ENCODE measurements around the gene TMEM200B. TPM values are rescaled to one million over a fixed set of nuclear protein-coding genes. Genes with fewer than 3 reads are reported as not detected.

Gene TMEM200B
- total and polyA plus RNA-seq, 2 experiments from 2014 or later = 5.1 to 20.4 TPM

GRCh38 chr1:29162476-29163138 lies 38.9 kb upstream of the TMEM200B start:
- in situ Hi-C loops (cut with MboI) = no loop called here

GRCh38 chr1:29162025-29162424 lies 38.3 kb upstream of the TMEM200B start:
- no peaks in the 10 kb centered on the region for H3K27me3 ChIP-seq (replicated peaks; ENCODE audit: insufficient read depth)
- H3K79me2 ChIP-seq (ENCODE audit: insufficient read depth) = peaks cover 100% of the 10 kb centered on the region
- H3F3A ChIP-seq (ENCODE audit: insufficient read depth) = 0 out of 2 replicates have a peak, but pooled peaks cover 6% of the 10 kb centered on the region
- 0 out of 2 replicates have a peak overlapping the region, but pooled peaks have one; percentile 3 for H3K27ac ChIP-seq
- no peak overlapping the region for H3K4me3 ChIP-seq
- in situ Hi-C loops (cut with MboI) = no loop called here
- no peak overlapping the region for H3K9ac ChIP-seq
- no peaks in the 10 kb centered on the region for H3K9me3 ChIP-seq (ENCODE audit: low read depth)
- DNase-seq = no peak
- WGBS, 2 experiments (ENCODE audit: low coverage in 1 of 2, low lambda C conversion rate in 2 of 2, missing lambda C conversion rate in 2 of 2) = 75 to 80% methylated on average over 4 of the region's 4 CpGs
- no peak overlapping the region for H3K4me2 ChIP-seq (ENCODE audit: unreplicated experiment)
- no peak for TF ChIP-seq EZH2 (IDR thresholded peaks at IDR 0.05; ENCODE audit: insufficient read depth, poor library complexity, severe bottlenecking)
- no peak for TF ChIP-seq EZH2phosphoT487 (IDR thresholded peaks at IDR 0.05; ENCODE audit: insufficient read depth, low read depth)
- peaks cover 68% of the 10 kb centered on the region for H3K36me3 ChIP-seq (ENCODE audit: low read depth)
- no peaks in the 10 kb centered on the region; the same call in 1 of the 2 replicates for H4K20me1 ChIP-seq (ENCODE audit: insufficient read depth)
- H3K4me1 ChIP-seq (ENCODE audit: insufficient read depth) = peaks cover 7% of the 10 kb centered on the region; the same call in 1 of the 2 replicates
- no peak overlapping the region for H2AFZ ChIP-seq
- no peaks in the 10 kb centered on the region for H3K9me2 ChIP-seq (ENCODE audit: insufficient read depth)

More at GRCh38 chr1:29162476-29163138, 38.9 kb upstream of the TMEM200B start:
- WGBS, 2 experiments (ENCODE audit: low coverage in 1 of 2, low lambda C conversion rate in 2 of 2, missing lambda C conversion rate in 2 of 2) = 66 to 68% methylated on average over 9 of the region's 9 CpGs
- H3K9ac ChIP-seq = no peak overlapping the region
- H3K9me2 ChIP-seq (ENCODE audit: insufficient read depth) = no peaks in the 10 kb centered on the region
- peak; percentile 32 for DNase-seq
- 0 out of 2 replicates have a peak, but pooled peaks cover 6% of the 10 kb centered on the region for H3F3A ChIP-seq (ENCODE audit: insufficient read depth)
- H4K20me1 ChIP-seq (ENCODE audit: insufficient read depth) = peaks cover 5% of the 10 kb centered on the region
- H3K36me3 ChIP-seq (ENCODE audit: low read depth) = peaks cover 67% of the 10 kb centered on the region
- no peaks in the 10 kb centered on the region for H3K27me3 ChIP-seq (replicated peaks; ENCODE audit: insufficient read depth)
- H3K27ac ChIP-seq = peak overlapping the region; percentile 3; the same call in 1 of the 2 replicates
- peaks cover 100% of the 10 kb centered on the region for H3K79me2 ChIP-seq (ENCODE audit: insufficient read depth)
- H3K4me3 ChIP-seq = no peak overlapping the region
- H3K9me3 ChIP-seq (ENCODE audit: low read depth) = no peaks in the 10 kb centered on the region
- no peak for TF ChIP-seq EZH2 (IDR thresholded peaks at IDR 0.05; ENCODE audit: insufficient read depth, poor library complexity, severe bottlenecking)
- no peak for TF ChIP-seq EZH2phosphoT487 (IDR thresholded peaks at IDR 0.05; ENCODE audit: insufficient read depth, low read depth)
- peaks cover 7% of the 10 kb centered on the region; the same call in 1 of the 2 replicates for H3K4me1 ChIP-seq (ENCODE audit: insufficient read depth)
- H2AFZ ChIP-seq = no peak overlapping the region
- H3K4me2 ChIP-seq (ENCODE audit: unreplicated experiment) = no peak overlapping the region

GRCh38 chr1:29159773-29160172 lies 36.1 kb upstream of the TMEM200B start:
- H3K9me3 ChIP-seq (ENCODE audit: low read depth) = no peaks in the 10 kb centered on the region
- 98 to 99% methylated on average over 3 of the region's 3 CpGs for WGBS, 2 experiments (ENCODE audit: low coverage in 1 of 2, low lambda C conversion rate in 2 of 2, missing lambda C conversion rate in 2 of 2)
- no peak for DNase-seq
- H3K27ac ChIP-seq = no peak overlapping the region
- H4K20me1 ChIP-seq (ENCODE audit: insufficient read depth) = no peaks in the 10 kb centered on the region; the same call in 1 of the 2 replicates
- H3K4me1 ChIP-seq (ENCODE audit: insufficient read depth) = no peaks in the 10 kb centered on the region; the same call in 1 of the 2 replicates
- no peaks in the 10 kb centered on the region for H3K27me3 ChIP-seq (replicated peaks; ENCODE audit: insufficient read depth)
- H3K9ac ChIP-seq = no peak overlapping the region
- TF ChIP-seq EZH2phosphoT487 (IDR thresholded peaks at IDR 0.05; ENCODE audit: insufficient read depth, low read depth) (no peak), EZH2 (IDR thresholded peaks at IDR 0.05; ENCODE audit: insufficient read depth, poor library complexity, severe bottlenecking) (no peak)
- H3K4me2 ChIP-seq (ENCODE audit: unreplicated experiment) = no peak overlapping the region
- no peak overlapping the region for H3K4me3 ChIP-seq
- H3K36me3 ChIP-seq (ENCODE audit: low read depth) = peaks cover 75% of the 10 kb centered on the region
- H2AFZ ChIP-seq = no peak overlapping the region
- in situ Hi-C loops (cut with MboI) = no loop called here
- no peaks in the 10 kb centered on the region for H3K9me2 ChIP-seq (ENCODE audit: insufficient read depth)
- H3K79me2 ChIP-seq (ENCODE audit: insufficient read depth) = peaks cover 100% of the 10 kb centered on the region
- 0 out of 2 replicates have a peak, but pooled peaks cover 2% of the 10 kb centered on the region for H3F3A ChIP-seq (ENCODE audit: insufficient read depth)

- 88 to 93% methylated on average over 3 of the region's 3 CpGs for WGBS, 2 experiments (ENCODE audit: low coverage in 1 of 2, low lambda C conversion rate in 2 of 2, missing lambda C conversion rate in 2 of 2)
- no peak for DNase-seq
- H3F3A ChIP-seq (ENCODE audit: insufficient read depth) = peaks cover 2% of the 10 kb centered on the region; the same call in 1 of the 2 replicates
- no peak overlapping the region for H3K27ac ChIP-seq
- H3K27me3 ChIP-seq (replicated peaks; ENCODE audit: insufficient read depth) = no peaks in the 10 kb centered on the region
- H3K4me3 ChIP-seq = no peak overlapping the region
- no peak overlapping the region for H3K4me2 ChIP-seq (ENCODE audit: unreplicated experiment)
- H3K36me3 ChIP-seq (ENCODE audit: low read depth) = peaks cover 71% of the 10 kb centered on the region
- in situ Hi-C loops (cut with MboI) = no loop called here
- no peaks in the 10 kb centered on the region for H3K9me2 ChIP-seq (ENCODE audit: insufficient read depth)
- H2AFZ ChIP-seq = no peak overlapping the region
- peaks cover 100% of the 10 kb centered on the region for H3K79me2 ChIP-seq (ENCODE audit: insufficient read depth)
- H3K9ac ChIP-seq = no peak overlapping the region
- no peaks in the 10 kb centered on the region for H4K20me1 ChIP-seq (ENCODE audit: insufficient read depth)
- H3K4me1 ChIP-seq (ENCODE audit: insufficient read depth) = no peaks in the 10 kb centered on the region; the same call in 1 of the 2 replicates
- H3K9me3 ChIP-seq (ENCODE audit: low read depth) = no peaks in the 10 kb centered on the region
- TF ChIP-seq EZH2phosphoT487 (IDR thresholded peaks at IDR 0.05; ENCODE audit: insufficient read depth, low read depth) = no peak
These were observed 33.5 kb upstream of the TMEM200B start for GRCh38 chr1:29157269-29157601.
